Measurements from ENCODE around the gene SLX4IP. TPM values are rescaled to one million over a fixed set of nuclear protein-coding genes. Genes with fewer than 3 reads are reported as not detected.
"Not testable (repeated sequence)": the region's sequence is repeated elsewhere in the genome, so short reads cannot be mapped to it uniquely, and the experiment has no call there.

Gene SLX4IP
- total RNA-seq (2021; fragmentation: NEBNext Ultra II Directional; extraction: Animal tissue kit (Norgen Biotek cat#: 25700)): 1 to 10 TPM; 4.1 to 4.8 (median 4.5) TPM
- long read RNA-seq, full-length matches to known transcripts: 2 of 10 reads
- long read RNA-seq, partial matches to known transcripts: 0 of 10 reads
- long read RNA-seq, other reads (novel, unspliced or antisense): 8 of 10 reads

DNA sequence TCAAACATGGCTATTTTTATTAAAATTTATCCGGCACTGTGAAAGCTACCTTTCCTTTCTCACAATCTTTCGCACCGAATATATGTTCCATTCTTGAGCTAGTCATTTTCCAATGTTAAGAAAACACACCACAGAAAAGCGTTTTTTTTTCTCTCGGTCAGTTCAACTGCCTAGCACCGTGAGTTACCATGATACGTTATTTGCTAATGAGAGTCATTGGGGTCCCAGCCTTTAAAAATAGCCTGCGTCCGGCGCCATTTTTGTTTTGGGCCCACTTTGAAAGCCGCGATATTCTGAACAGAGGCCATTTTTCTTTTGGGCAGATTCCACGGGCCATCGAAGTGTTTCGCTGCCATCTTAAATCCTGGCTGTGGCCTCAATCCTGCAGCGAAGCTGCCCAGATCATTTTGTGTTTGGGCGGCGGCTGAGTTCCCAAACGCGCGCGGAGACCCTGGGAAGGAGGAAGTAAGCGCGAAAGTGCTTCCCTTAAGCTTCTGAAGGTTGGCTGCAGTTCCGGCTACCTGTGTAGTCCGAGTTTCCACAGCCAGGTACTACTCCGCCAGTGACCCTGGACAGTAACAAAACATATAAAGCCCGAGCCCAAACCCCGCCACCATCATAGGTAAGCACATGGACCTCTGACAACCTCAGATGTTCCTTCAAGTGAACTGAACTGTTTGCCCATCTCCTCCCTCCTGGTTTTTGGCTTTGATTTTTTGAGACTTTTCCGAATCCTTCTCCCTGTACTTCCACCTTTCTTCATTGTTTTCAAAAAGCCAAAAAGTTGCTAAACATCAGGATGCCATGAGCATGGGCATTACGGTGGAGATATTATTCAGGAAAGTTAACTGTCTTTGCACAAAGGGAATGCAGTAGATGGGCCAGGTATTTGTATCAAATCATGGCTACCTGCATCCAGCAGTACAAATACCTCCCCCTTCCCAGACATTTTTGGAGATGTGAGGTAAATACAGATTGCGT, at the start of gene SLX4IP:
TSS of gene SLX4IP (plus strand) at position 474 of the 981 bp plus-strand sequence. CDS start 22,900 bp downstream, outside the sequence.
- Mint-ChIP-seq H3K36me3 (ENCODE audit: low read depth) (peaks cover 10% of the 10 kb centered on the region), H3K27ac (peak within 1 kb of the TSS; percentile 94), H3K4me3 (peak within 1 kb of the TSS; percentile 97), H3K27me3 (ENCODE audit: insufficient read depth) (peaks cover 2% of the 10 kb centered on the region; the same call in 1 of the 2 replicates), H3K4me1 (ENCODE audit: low read depth) (peaks cover 31% of the 10 kb centered on the region), H3K9me3 (no peaks in the 10 kb centered on the region)
- TF ChIP-seq, protein P1, sequence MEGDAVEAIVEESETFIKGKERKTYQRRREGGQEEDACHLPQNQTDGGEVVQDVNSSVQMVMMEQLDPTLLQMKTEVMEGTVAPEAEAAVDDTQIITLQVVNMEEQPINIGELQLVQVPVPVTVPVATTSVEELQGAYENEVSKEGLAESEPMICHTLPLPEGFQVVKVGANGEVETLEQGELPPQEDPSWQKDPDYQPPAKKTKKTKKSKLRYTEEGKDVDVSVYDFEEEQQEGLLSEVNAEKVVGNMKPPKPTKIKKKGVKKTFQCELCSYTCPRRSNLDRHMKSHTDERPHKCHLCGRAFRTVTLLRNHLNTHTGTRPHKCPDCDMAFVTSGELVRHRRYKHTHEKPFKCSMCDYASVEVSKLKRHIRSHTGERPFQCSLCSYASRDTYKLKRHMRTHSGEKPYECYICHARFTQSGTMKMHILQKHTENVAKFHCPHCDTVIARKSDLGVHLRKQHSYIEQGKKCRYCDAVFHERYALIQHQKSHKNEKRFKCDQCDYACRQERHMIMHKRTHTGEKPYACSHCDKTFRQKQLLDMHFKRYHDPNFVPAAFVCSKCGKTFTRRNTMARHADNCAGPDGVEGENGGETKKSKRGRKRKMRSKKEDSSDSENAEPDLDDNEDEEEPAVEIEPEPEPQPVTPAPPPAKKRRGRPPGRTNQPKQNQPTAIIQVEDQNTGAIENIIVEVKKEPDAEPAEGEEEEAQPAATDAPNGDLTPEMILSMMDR (IDR thresholded peaks at IDR 0.05): no peak
- peak; percentile 92 for DNase-seq

DNA sequence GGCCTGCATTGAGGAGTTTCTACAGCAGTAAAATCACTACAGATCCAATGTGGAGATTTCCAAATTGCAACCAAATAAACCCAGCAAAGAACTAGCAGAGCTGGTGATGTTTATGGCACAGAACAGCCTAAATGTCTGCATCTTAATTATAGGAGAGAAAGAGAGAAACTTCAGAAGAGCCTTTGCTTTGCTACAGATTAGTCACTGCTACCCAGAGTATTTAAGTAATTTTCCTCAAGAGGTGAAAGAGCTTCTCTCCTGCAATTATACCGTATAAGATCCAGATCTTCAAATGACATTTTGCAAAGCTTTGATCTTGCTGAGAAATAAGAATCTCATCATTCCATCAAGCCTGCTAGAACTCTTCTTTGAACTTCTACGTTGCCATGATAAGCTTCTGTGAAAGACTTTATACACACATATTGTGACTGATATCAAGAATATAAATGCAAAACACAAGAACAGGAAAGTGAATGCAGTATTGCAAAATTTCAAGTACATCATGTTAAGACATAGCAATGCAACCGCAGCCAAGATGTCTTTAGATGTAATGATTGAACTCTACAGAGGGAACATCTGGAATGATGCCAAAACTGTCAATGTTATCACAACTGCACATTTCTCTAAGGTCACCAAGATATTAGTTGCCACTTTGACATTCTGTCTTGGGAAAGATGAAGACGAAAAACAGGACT, 49.1 kb upstream of the SLX4IP start:
- H3K4me1 Mint-ChIP-seq (ENCODE audit: low read depth): peaks cover 17% of the 10 kb centered on the region
- TF ChIP-seq, protein P1 (IDR thresholded peaks at IDR 0.05): no peak
- H3K4me3 Mint-ChIP-seq: no peak overlapping the region
- H3K27me3 Mint-ChIP-seq (ENCODE audit: insufficient read depth): peaks cover 7% of the 10 kb centered on the region
- H3K27ac Mint-ChIP-seq: no peak overlapping the region
- no peaks in the 10 kb centered on the region for H3K9me3 Mint-ChIP-seq
- no peak for DNase-seq
- no peaks in the 10 kb centered on the region for H3K36me3 Mint-ChIP-seq (ENCODE audit: low read depth)

DNA sequence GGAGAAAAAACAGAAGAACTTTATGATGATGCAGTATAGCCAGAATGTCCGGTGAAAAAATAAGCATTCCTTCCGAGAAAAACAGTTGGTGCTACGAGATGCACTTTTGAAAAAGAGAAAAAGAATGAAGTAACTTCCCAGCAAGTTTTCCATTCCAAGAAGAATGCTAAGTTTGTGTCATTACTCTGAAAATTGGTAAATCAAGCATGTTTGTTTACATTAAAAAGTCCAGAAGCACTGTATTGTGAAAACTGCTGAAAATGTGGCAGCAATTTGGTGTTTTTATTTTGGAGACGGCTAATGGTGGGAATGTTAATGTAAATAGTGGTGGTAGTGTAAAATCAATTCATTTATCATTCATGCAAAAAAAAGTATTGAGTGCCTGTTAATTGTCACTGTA, 47.4 kb upstream of the SLX4IP start:
- Mint-ChIP-seq H3K4me1 (ENCODE audit: low read depth) (peaks cover 17% of the 10 kb centered on the region), H3K4me3 (no peak overlapping the region), H3K36me3 (ENCODE audit: low read depth) (no peaks in the 10 kb centered on the region), H3K27ac (no peak overlapping the region), H3K27me3 (ENCODE audit: insufficient read depth) (peaks cover 7% of the 10 kb centered on the region), H3K9me3 (no peaks in the 10 kb centered on the region)
- DNase-seq: no peak
- TF ChIP-seq, protein P1 (IDR thresholded peaks at IDR 0.05): no peak

DNA sequence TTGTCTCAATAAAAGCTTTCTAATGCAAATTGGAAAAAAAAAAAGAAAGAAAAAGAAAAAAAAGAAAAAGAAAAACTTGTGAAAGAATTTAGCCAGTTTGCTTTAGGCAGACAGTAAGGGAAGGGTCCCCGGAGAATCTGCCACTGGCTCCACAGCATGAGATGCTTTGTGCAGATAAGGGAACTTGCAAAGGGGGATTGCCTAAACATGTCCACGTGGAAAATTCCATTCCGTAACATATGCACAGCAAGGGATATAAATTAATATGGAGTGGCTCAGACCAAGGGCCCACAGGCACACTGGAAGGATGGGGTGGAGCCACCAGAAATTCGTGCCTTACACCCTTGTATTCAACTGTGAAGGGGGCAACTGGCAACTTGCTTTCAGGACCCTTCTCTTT, 46.5 kb upstream of the SLX4IP start:
- Mint-ChIP-seq H3K4me1 (ENCODE audit: low read depth) (peaks cover 17% of the 10 kb centered on the region), H3K27me3 (ENCODE audit: insufficient read depth) (peaks cover 7% of the 10 kb centered on the region), H3K9me3 (no peaks in the 10 kb centered on the region), H3K4me3 (no peak overlapping the region), H3K36me3 (ENCODE audit: low read depth) (no peaks in the 10 kb centered on the region), H3K27ac (no peak overlapping the region)
- no peak for DNase-seq
- TF ChIP-seq, protein P1 (IDR thresholded peaks at IDR 0.05): no peak

DNA sequence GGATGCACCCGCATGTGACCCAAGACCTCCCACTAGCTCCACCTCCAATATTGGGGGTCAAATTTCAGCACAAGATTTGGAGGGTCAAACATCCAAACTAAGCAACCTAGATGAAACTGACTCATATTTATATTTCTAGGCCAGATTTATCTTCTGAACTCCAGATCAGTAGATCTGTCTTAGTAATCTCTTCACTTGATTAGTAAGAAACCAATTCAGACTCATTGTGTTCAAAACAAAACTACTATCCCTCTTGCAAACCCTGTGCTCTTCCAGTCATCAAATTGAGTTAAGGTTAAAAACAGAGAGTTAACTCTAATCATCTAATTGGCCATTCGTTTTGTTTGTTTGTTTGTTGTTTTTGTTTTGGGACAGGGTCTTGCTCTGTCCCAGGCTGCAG, 44.4 kb upstream of the SLX4IP start:
- no peaks in the 10 kb centered on the region for H3K36me3 Mint-ChIP-seq (ENCODE audit: low read depth)
- H3K9me3 Mint-ChIP-seq: no peaks in the 10 kb centered on the region
- H3K27ac Mint-ChIP-seq: no peak overlapping the region
- TF ChIP-seq, protein P1 (IDR thresholded peaks at IDR 0.05): no peak
- H3K27me3 Mint-ChIP-seq (ENCODE audit: insufficient read depth): peaks cover 5% of the 10 kb centered on the region
- H3K4me1 Mint-ChIP-seq (ENCODE audit: low read depth): peaks cover 17% of the 10 kb centered on the region
- no peak for DNase-seq
- H3K4me3 Mint-ChIP-seq: no peak overlapping the region

DNA sequence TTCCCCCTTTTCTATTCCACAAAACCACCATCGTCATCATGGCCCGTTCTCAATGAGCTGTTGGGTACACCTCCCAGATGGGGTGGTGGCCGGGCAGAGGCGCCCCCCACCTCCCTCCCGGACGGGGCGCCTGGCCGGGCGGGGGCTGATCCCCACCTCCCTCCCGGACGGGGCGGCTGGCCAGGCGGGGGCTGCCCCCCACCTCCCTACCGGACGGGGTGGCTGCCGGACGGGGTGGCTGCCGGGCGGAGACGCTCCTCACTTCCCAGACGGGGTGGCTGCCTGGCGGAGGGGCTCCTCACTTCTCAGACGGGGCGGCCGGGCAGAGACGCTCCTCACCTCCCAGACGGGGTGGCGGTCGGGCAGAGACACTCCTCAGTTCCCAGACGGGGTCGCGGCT, 40.4 kb upstream of the SLX4IP start:
- not testable (repeated sequence) for H3K4me1 Mint-ChIP-seq (ENCODE audit: low read depth); H3K4me3 Mint-ChIP-seq; H3K36me3 Mint-ChIP-seq (ENCODE audit: low read depth); H3K27ac Mint-ChIP-seq; H3K27me3 Mint-ChIP-seq (ENCODE audit: insufficient read depth); H3K9me3 Mint-ChIP-seq; DNase-seq

Measured in HFFc6 (cell line).